ENCODE measurements around the gene ITGB4. TPM values are rescaled to one million over a fixed set of nuclear protein-coding genes. Genes with fewer than 3 reads are reported as not detected.

ITGB4 gene
- total and polyA plus RNA-seq, 2 donors: 22.4 to 64.8 TPM

Other genes with a start within 250 kb of the ITGB4 start
- 11.1 TPM for gene CASKIN2, start 205.9 kb upstream of the ITGB4 start, total RNA-seq
- gene CASKIN2, start 205.9 kb upstream of the ITGB4 start, polyA plus RNA-seq: 29.1 TPM
- 10.9 TPM for gene TSEN54, start 204.9 kb upstream of the ITGB4 start, total RNA-seq
- gene TSEN54, start 204.9 kb upstream of the ITGB4 start, polyA plus RNA-seq: 20.4 TPM
- 10.6 TPM for gene LLGL2, start 195.8 kb upstream of the ITGB4 start, total RNA-seq
- 15.1 TPM for gene LLGL2, start 195.8 kb upstream of the ITGB4 start, polyA plus RNA-seq
- gene MYO15B, start 133.7 kb upstream of the ITGB4 start, total RNA-seq: 108 TPM
- 78.1 TPM for gene MYO15B, start 133.7 kb upstream of the ITGB4 start, polyA plus RNA-seq
- 4.0 TPM for gene SMIM5, start 88.0 kb upstream of the ITGB4 start, total RNA-seq
- 3.6 TPM for gene SMIM5, start 88.0 kb upstream of the ITGB4 start, polyA plus RNA-seq
- 22.2 TPM for gene RECQL5, start 54.3 kb upstream of the ITGB4 start, total RNA-seq
- gene RECQL5, start 54.3 kb upstream of the ITGB4 start, polyA plus RNA-seq: 19.6 TPM
- gene SAP30BP, start 54.1 kb upstream of the ITGB4 start, total RNA-seq: 37.7 TPM
- 87.0 TPM for gene SAP30BP, start 54.1 kb upstream of the ITGB4 start, polyA plus RNA-seq
- gene GALK1, start 43.7 kb downstream of the ITGB4 start, total RNA-seq: 11.3 TPM
- gene GALK1, start 43.7 kb downstream of the ITGB4 start, polyA plus RNA-seq: 43.0 TPM
- gene UNK, start 63.3 kb downstream of the ITGB4 start, total RNA-seq: 58.1 TPM
- gene UNK, start 63.3 kb downstream of the ITGB4 start, polyA plus RNA-seq: 29.1 TPM
- gene UNC13D, start 122.9 kb downstream of the ITGB4 start, total RNA-seq: 10.6 TPM
- gene UNC13D, start 122.9 kb downstream of the ITGB4 start, polyA plus RNA-seq: 13.0 TPM
- 16.2 TPM for gene WBP2, start 133.9 kb downstream of the ITGB4 start, total RNA-seq
- gene WBP2, start 133.9 kb downstream of the ITGB4 start, polyA plus RNA-seq: 142 TPM
- gene TRIM47, start 157.1 kb downstream of the ITGB4 start, total RNA-seq: 28.9 TPM
- 55.8 TPM for gene TRIM47, start 157.1 kb downstream of the ITGB4 start, polyA plus RNA-seq
- 15.2 TPM for gene TRIM65, start 175.5 kb downstream of the ITGB4 start, total RNA-seq
- gene TRIM65, start 175.5 kb downstream of the ITGB4 start, polyA plus RNA-seq: 21.5 TPM
- gene MRPL38, start 183.4 kb downstream of the ITGB4 start, total RNA-seq: 18.3 TPM
- 61.3 TPM for gene MRPL38, start 183.4 kb downstream of the ITGB4 start, polyA plus RNA-seq
- 10.7 TPM for gene FBF1, start 219.6 kb downstream of the ITGB4 start, total RNA-seq
- gene FBF1, start 219.6 kb downstream of the ITGB4 start, polyA plus RNA-seq: 7.9 TPM

All from urinary bladder (tissue), 2 donors.